Activated naive CD4-positive, alpha-beta T cell treated with anti-CD3 and anti-CD28 coated beads, Interleukin-2, amount 50 U/mL, for 24 hours (primary cell): Measurements from ENCODE around the gene LPP.
A peak's percentile ranks its signal among the peaks of the same experiment; 100 is the strongest.

Experiments used
- H3K27ac Mint-ChIP-seq: one replicate; pipeline ENCODE4 v1.8.0; 2021; ENCODE audit warnings: mild to moderate bottlenecking, mixed read lengths
- H3K27me3 Mint-ChIP-seq: one replicate; pipeline ENCODE4 v1.8.0; 2021; ENCODE audit warnings: mixed read lengths
- H3K36me3 Mint-ChIP-seq: one replicate; pipeline ENCODE4 v1.8.0; 2021; ENCODE audit warnings: mixed read lengths
- H3K4me1 Mint-ChIP-seq: one replicate; pipeline ENCODE4 v1.8.0; 2021; ENCODE audit warnings: mixed read lengths
- H3K4me3 Mint-ChIP-seq: one replicate; pipeline ENCODE4 v1.8.0; 2021; ENCODE audit warnings: mild to moderate bottlenecking, mixed read lengths
- H3K9me3 Mint-ChIP-seq: one replicate; pipeline ENCODE4 v1.8.0; 2021; ENCODE audit warnings: mixed read lengths

Gene LPP

GRCh38 chr3:188662795-188663194, 508.8 kb downstream of the LPP start:
- peaks cover 7% of the 10 kb centered on the region for H3K36me3 Mint-ChIP-seq
- no peaks in the 10 kb centered on the region for H3K9me3 Mint-ChIP-seq
- H3K4me1 Mint-ChIP-seq: no peaks in the 10 kb centered on the region
- H3K27me3 Mint-ChIP-seq: no peaks in the 10 kb centered on the region
- no peak overlapping the region for H3K27ac Mint-ChIP-seq
- no peak overlapping the region for H3K4me3 Mint-ChIP-seq

- Mint-ChIP-seq H3K27ac (no peak overlapping the region), H3K27me3 (no peaks in the 10 kb centered on the region)
These were observed 509.9 kb downstream of the LPP start for GRCh38 chr3:188663839-188664238.

GRCh38 chr3:188664795-188665194, 510.8 kb downstream of the LPP start:
- Mint-ChIP-seq H3K4me1 (no peaks in the 10 kb centered on the region), H3K27ac (no peak overlapping the region), H3K4me3 (no peak overlapping the region), H3K27me3 (no peaks in the 10 kb centered on the region), H3K9me3 (no peaks in the 10 kb centered on the region), H3K36me3 (peaks cover 14% of the 10 kb centered on the region)

More at GRCh38 chr3:188663839-188664238, 509.9 kb downstream of the LPP start:
- Mint-ChIP-seq H3K4me3 (no peak overlapping the region), H3K36me3 (peaks cover 11% of the 10 kb centered on the region), H3K4me1 (no peaks in the 10 kb centered on the region), H3K9me3 (no peaks in the 10 kb centered on the region)

GRCh38 chr3:188667926-188668325, 514.0 kb downstream of the LPP start:
- Mint-ChIP-seq H3K4me3 (no peak overlapping the region), H3K4me1 (peaks cover 13% of the 10 kb centered on the region), H3K36me3 (peaks cover 15% of the 10 kb centered on the region), H3K9me3 (no peaks in the 10 kb centered on the region), H3K27me3 (no peaks in the 10 kb centered on the region), H3K27ac (peak overlapping the region; percentile 59)

- peaks cover 13% of the 10 kb centered on the region for H3K4me1 Mint-ChIP-seq
- no peak overlapping the region for H3K4me3 Mint-ChIP-seq
- no peak overlapping the region for H3K27ac Mint-ChIP-seq
- H3K36me3 Mint-ChIP-seq: peaks cover 25% of the 10 kb centered on the region
- H3K9me3 Mint-ChIP-seq: no peaks in the 10 kb centered on the region
- no peaks in the 10 kb centered on the region for H3K27me3 Mint-ChIP-seq
These were observed 516.5 kb downstream of the LPP start for GRCh38 chr3:188670446-188670845.

GRCh38 chr3:188671971-188672370, 518.0 kb downstream of the LPP start:
- no peak overlapping the region for H3K27ac Mint-ChIP-seq
- no peaks in the 10 kb centered on the region for H3K27me3 Mint-ChIP-seq
- H3K4me1 Mint-ChIP-seq: peaks cover 13% of the 10 kb centered on the region
- no peaks in the 10 kb centered on the region for H3K9me3 Mint-ChIP-seq
- no peak overlapping the region for H3K4me3 Mint-ChIP-seq
- H3K36me3 Mint-ChIP-seq: peaks cover 26% of the 10 kb centered on the region

- Mint-ChIP-seq H3K9me3 (no peaks in the 10 kb centered on the region), H3K27me3 (no peaks in the 10 kb centered on the region), H3K27ac (no peak overlapping the region), H3K36me3 (peaks cover 25% of the 10 kb centered on the region), H3K4me3 (no peak overlapping the region), H3K4me1 (peaks cover 17% of the 10 kb centered on the region)
These were observed 518.9 kb downstream of the LPP start for GRCh38 chr3:188672840-188673239.

- Mint-ChIP-seq H3K9me3 (no peaks in the 10 kb centered on the region), H3K27me3 (no peaks in the 10 kb centered on the region), H3K27ac (no peak overlapping the region), H3K4me3 (no peak overlapping the region), H3K4me1 (peaks cover 17% of the 10 kb centered on the region), H3K36me3 (peaks cover 19% of the 10 kb centered on the region)
These were observed 519.8 kb downstream of the LPP start for GRCh38 chr3:188673646-188674186.

GRCh38 chr3:188674595-188674994, 520.6 kb downstream of the LPP start:
- Mint-ChIP-seq H3K36me3 (peaks cover 16% of the 10 kb centered on the region), H3K4me1 (peaks cover 17% of the 10 kb centered on the region), H3K27me3 (no peaks in the 10 kb centered on the region), H3K9me3 (no peaks in the 10 kb centered on the region), H3K27ac (no peak overlapping the region), H3K4me3 (no peak overlapping the region)

- Mint-ChIP-seq H3K4me3 (no peak overlapping the region), H3K27ac (no peak overlapping the region), H3K9me3 (no peaks in the 10 kb centered on the region), H3K27me3 (no peaks in the 10 kb centered on the region), H3K4me1 (peaks cover 12% of the 10 kb centered on the region), H3K36me3 (peaks cover 14% of the 10 kb centered on the region)
These were observed 523.4 kb downstream of the LPP start for GRCh38 chr3:188677344-188677743.

GRCh38 chr3:188680189-188680588, 526.2 kb downstream of the LPP start:
- Mint-ChIP-seq H3K27me3 (no peaks in the 10 kb centered on the region), H3K9me3 (no peaks in the 10 kb centered on the region), H3K36me3 (peaks cover 8% of the 10 kb centered on the region), H3K27ac (no peak overlapping the region), H3K4me1 (peaks cover 9% of the 10 kb centered on the region), H3K4me3 (no peak overlapping the region)

- no peaks in the 10 kb centered on the region for H3K9me3 Mint-ChIP-seq
- no peak overlapping the region for H3K27ac Mint-ChIP-seq
- H3K4me3 Mint-ChIP-seq: no peak overlapping the region
- H3K27me3 Mint-ChIP-seq: no peaks in the 10 kb centered on the region
- peaks cover 8% of the 10 kb centered on the region for H3K36me3 Mint-ChIP-seq
- H3K4me1 Mint-ChIP-seq: peaks cover 9% of the 10 kb centered on the region
These were observed 526.6 kb downstream of the LPP start for GRCh38 chr3:188680605-188681004.

GRCh38 chr3:188682316-188682715, 528.4 kb downstream of the LPP start:
- Mint-ChIP-seq H3K4me3 (no peak overlapping the region), H3K27ac (no peak overlapping the region), H3K27me3 (no peaks in the 10 kb centered on the region), H3K36me3 (peaks cover 5% of the 10 kb centered on the region), H3K4me1 (peaks cover 12% of the 10 kb centered on the region), H3K9me3 (no peaks in the 10 kb centered on the region)

GRCh38 chr3:188683032-188683521, 529.1 kb downstream of the LPP start:
- H3K27ac Mint-ChIP-seq: no peak overlapping the region
- H3K36me3 Mint-ChIP-seq: peaks cover 3% of the 10 kb centered on the region
- H3K9me3 Mint-ChIP-seq: no peaks in the 10 kb centered on the region
- H3K27me3 Mint-ChIP-seq: no peaks in the 10 kb centered on the region
- H3K4me1 Mint-ChIP-seq: peaks cover 9% of the 10 kb centered on the region
- H3K4me3 Mint-ChIP-seq: no peak overlapping the region

GRCh38 chr3:188684276-188684675, 530.3 kb downstream of the LPP start:
- Mint-ChIP-seq H3K27me3 (no peaks in the 10 kb centered on the region), H3K4me3 (no peak overlapping the region), H3K36me3 (peaks cover 3% of the 10 kb centered on the region), H3K9me3 (no peaks in the 10 kb centered on the region), H3K27ac (no peak overlapping the region), H3K4me1 (peaks cover 13% of the 10 kb centered on the region)

GRCh38 chr3:188685789-188686188, 531.8 kb downstream of the LPP start:
- Mint-ChIP-seq H3K36me3 (peaks cover 3% of the 10 kb centered on the region), H3K27ac (no peak overlapping the region), H3K27me3 (no peaks in the 10 kb centered on the region), H3K4me3 (no peak overlapping the region), H3K4me1 (peaks cover 8% of the 10 kb centered on the region), H3K9me3 (no peaks in the 10 kb centered on the region)

- Mint-ChIP-seq H3K36me3 (peaks cover 3% of the 10 kb centered on the region), H3K4me1 (peaks cover 8% of the 10 kb centered on the region), H3K4me3 (no peak overlapping the region), H3K27me3 (no peaks in the 10 kb centered on the region), H3K27ac (no peak overlapping the region), H3K9me3 (no peaks in the 10 kb centered on the region)
These were observed 532.4 kb downstream of the LPP start for GRCh38 chr3:188686324-188686723.
